Nasal cavity respiratory epithelium epithelial cell of viscerocranial mucosa (primary cell): Measurements from ENCODE around the gene SRSF5. TPM values are rescaled to one million over a fixed set of nuclear protein-coding genes. Genes with fewer than 3 reads are reported as not detected.

ENCODE experiments used
- total RNA-seq: library from RNA; depleted of rRNA; stranded (reverse); fragments of >200 nt; gene quantifications from 2 replicates; pipeline ENCODE4 v1.2.3, GENCODE V29; 2014

The SRSF5 gene
- 117 and 221 TPM in 2 replicates for total RNA-seq

DNA sequence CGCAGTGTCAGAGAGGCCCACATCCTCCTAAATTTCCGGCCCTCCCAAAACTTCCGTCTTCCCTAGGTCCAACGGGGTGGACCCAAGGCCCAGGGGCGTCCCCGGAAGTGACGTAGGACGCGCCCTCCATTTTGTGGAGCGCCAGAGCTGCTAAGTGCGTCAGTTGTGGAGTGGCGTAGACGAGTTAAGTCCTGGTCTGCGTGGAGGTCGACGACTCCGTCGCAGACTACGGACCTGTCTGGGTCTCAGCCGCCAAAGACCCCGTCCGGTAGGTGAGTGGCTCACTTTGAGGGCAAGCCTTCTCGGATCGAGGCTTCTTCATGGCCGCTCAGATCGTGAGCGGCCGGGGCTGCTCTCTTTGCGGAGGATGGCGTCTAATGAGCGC is at the start of gene SRSF5:
SRSF5 (plus strand) TSS at position 159 of the 385 bp plus-strand sequence. CDS start 1,015 bp downstream, outside the sequence.

DNA sequence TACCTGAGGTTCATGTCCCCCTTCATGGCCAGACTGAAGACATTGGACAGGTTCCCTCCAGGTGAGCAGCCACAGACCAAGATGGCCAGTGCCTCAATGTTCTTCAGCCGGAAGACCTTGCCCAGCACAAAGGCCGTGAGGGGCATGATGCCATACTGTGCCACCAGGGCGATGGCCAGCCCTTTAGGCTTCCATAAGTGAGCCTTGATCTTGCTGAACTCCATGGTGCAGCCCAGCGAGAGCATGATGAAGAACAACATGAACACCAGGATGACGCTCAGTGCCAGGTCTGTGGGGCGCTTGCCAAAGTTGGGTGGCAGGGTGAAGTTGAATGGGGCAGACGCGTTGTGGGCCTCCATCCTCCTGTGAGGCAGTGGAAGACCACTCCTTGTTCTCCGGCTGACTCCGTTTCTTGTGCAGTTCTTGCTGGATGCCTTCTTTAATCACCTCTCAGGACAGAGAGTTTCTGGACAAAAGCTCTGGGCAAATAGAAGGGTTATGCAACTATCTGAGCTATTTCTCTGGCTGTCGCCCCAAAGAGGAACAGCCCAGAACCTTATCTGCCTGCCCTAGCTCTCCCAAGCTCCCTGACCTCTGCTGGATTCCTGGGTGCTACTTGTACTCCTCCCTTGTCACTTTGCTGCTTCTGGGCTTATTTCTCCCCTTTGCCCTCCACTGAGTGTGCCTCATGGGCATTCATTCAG is 30.0 kb downstream of the SRSF5 start, which contains the start of gene SLC10A1:
SLC10A1 (minus strand) TSS at position 445 of the 704 bp plus-strand sequence; CDS start at position 359, 86 bp downstream.

Other genes with a start within 250 kb of the SRSF5 start
- not detected in 2 replicates for gene CCDC177, start 192.3 kb upstream of the SRSF5 start, total RNA-seq
- 9.2 and 52.2 TPM in 2 replicates for gene SUSD6, start 155.5 kb upstream of the SRSF5 start, total RNA-seq
- under 0.01 TPM in 1 of 2 replicates, not detected in the other for gene SLC10A1, start 30.1 kb downstream of the SRSF5 start, total RNA-seq
- 4.3 and 13.7 TPM in 2 replicates for gene SMOC1, start 112.3 kb downstream of the SRSF5 start, total RNA-seq